CD4-positive, alpha-beta T cell treated with Interleukin-15 for 1 hour (primary cell): ENCODE data around the gene SFMBT1.

Source experiments
- DNase-seq: peaks from one replicate; pipeline ENCODE4 v3.0.0-alpha.2; 2020

Gene SFMBT1

GRCh38 chr3:52880474-52880873, 165.4 kb downstream of the SFMBT1 start:
- DNase-seq, result no peak

- DNase-seq, result no peak
Observed at GRCh38 chr3:52880047-52880446, 165.8 kb downstream of the SFMBT1 start.

- no peak for DNase-seq
Observed at GRCh38 chr3:52879581-52879980, 166.3 kb downstream of the SFMBT1 start.

GRCh38 chr3:52879090-52879489, 166.8 kb downstream of the SFMBT1 start:
- DNase-seq, result no peak

- DNase-seq, result no peak
Observed at GRCh38 chr3:52877085-52877484, 168.8 kb downstream of the SFMBT1 start.

- no peak for DNase-seq
Observed at GRCh38 chr3:52874864-52875587, 170.8 kb downstream of the SFMBT1 start.

GRCh38 chr3:52874160-52874701, 171.6 kb downstream of the SFMBT1 start:
- DNase-seq, result no peak

GRCh38 chr3:52873433-52874159, 172.3 kb downstream of the SFMBT1 start:
- no peak for DNase-seq

DNA sequence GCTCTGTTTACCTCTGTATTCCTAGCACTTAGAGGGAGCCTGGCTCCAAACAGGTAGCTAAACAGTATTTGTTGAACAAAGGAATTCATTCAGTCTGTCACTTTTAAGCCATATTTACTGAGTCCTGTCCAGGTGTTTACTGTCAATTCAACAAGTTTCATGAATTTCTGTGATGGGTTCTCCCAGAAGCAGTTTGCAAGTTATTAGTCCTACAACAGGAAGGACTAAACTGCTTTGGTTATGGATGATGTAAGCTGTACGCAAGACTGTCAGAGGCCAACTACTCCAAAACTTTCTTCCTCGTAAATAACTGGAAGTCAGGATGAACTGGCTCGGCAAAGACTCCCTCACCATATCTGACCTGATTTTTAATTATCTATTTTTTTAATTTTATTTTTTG, 173.6 kb downstream of the SFMBT1 start:
- no peak for DNase-seq

GRCh38 chr3:52871761-52872160, 174.1 kb downstream of the SFMBT1 start:
- DNase-seq, result no peak

DNA sequence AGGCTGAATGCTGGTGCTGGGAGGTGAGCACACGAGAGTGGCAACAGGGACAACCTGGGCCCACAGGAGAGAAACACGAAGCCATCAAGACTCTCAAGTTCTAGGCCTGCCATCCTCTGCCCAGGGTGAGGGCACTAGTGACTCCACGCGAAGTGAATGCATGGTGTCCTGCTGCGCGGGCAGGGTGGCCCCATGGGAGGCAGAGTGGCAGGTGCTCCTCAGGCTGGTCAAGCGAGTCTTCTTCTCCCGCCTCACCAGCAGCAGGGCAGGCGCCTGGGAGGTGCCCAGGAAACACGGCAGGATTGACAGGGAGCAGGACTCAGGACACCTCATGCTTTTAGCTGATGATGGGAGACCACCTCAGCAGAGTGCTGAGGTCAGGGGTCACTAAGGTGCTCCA, 175.4 kb downstream of the SFMBT1 start:
- DNase-seq, result no peak

DNA sequence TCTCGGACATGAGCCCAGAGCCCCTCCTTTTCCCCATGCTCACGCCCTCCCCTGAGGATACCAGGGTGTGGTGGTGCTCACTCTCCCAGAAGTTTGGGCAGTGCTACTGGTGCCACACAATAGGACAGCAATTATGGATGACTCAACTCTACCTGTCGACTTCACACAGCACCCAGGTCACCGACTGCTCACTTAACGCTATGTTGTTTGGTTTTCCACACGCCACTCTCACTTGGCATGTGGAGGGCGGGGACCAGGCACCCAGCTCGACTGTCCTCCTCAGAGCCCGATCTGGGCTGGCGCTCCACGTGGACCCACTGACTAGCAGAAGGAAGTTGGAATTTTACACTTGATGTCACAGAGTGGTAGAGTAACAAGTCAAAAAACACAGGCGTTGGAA, 179.4 kb downstream of the SFMBT1 start:
- no peak for DNase-seq

DNA sequence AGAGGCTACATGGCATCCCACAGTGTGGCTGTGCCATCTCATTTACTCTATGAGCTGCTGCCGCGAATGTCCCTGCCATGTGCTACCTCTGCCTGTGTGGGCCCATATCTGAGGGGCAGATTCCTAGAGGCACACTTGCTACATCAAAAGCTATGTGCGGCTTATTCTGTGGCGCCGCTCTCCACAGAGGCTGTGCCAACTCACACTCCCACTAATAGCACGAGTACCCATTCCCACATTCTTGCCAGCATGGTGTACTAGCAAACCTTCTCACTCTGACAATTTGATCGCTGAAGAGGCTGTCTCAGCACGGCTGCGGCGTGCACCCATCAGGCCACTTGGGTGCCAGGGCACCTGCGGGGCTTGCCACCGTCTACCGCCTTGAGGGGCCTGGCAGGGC, 179.9 kb downstream of the SFMBT1 start:
- no peak for DNase-seq

GRCh38 chr3:52860424-52860768, 185.5 kb downstream of the SFMBT1 start:
- DNase-seq, result no peak

GRCh38 chr3:52859686-52860423, 186.0 kb downstream of the SFMBT1 start:
- DNase-seq, result no peak

GRCh38 chr3:52857864-52858263, 188.0 kb downstream of the SFMBT1 start:
- no peak for DNase-seq

DNA sequence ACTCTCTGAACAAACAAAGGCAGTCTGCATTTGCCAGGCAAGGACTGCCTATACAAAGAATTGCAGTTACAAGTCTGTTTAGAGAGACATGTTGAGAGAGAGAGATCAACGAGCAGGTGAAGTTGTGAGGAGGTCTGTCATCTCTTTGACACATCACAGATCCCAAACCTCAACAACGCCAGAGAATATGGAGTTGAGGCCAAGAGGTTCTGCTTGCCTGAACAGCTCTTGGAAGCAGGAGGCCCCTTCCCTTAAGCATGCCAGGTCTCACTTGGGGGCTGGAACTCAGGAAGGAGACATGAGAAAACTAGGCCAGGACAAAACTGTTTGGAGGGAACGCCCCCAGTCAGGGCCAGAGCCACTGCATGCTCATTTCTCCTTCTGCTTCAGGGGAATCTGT, 188.7 kb downstream of the SFMBT1 start:
- DNase-seq, result no peak

DNA sequence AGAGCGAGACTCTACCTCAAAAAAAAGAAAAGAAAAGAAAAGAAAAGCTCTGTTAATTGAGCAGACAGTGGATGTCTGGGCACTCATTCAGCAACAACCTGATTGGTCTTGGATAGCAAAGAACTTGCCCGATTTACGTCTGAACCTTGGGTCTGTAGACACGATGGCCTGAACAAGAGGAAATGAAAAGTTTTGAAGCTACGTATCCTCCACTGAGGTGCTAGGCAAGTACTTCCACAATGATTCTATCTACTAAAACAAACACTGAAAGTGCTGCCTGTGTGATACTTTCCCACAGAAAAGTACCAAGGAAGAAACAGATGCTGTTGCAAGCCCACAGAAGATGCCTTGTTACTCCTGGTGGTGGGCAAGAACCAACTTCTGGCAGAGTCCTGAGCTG, 189.2 kb downstream of the SFMBT1 start:
- no peak for DNase-seq

DNA sequence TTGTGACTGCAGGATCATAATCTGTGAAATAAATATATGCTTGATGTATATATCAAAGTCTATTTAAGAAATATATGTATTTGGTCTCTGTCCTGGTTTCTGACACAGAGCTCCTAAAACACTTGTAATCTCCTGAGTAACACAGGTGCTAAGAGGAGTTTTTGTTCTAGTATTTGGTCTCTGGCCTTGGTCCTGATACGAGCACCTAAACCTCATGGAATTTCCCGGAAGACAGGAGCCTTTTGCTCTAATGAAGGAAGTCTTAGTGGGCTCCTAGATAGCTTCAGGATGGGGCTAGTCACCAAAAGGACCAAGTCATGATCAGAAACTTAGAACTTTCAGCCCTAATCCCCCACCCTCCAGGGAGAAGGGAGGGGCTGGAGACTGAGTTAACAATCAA, 191.9 kb downstream of the SFMBT1 start:
- no peak for DNase-seq
